A549 (cell line): ENCODE results near the gene CPLX4. TPM values are rescaled to one million over a fixed set of nuclear protein-coding genes. Genes with fewer than 3 reads are reported as not detected.
A peak's percentile ranks its signal among the peaks of the same experiment; 100 is the strongest.

Experiments
- ATAC-seq, 2 experiments: fragments of 200-7000 bp in 1 of 2; fragments of >200 bp in 1 of 2; cut with Nextera tagmentation in 1 of 2; cut with Tn5 transposase in 1 of 2; 3 replicates each; pipeline versions ENCODE4 v1.8.0 to v1.9.1; 2018 to 2020; ENCODE audit warnings: mild to moderate bottlenecking in 1 of 2, moderate library complexity in 1 of 2
- CTCF ChIA-PET: fragments of 300-600 bp; sonication (Branson Sonifier 250); formaldehyde crosslinking; extraction: SDS; loops from one replicate; lab custom pipeline; 2021; ENCODE audit warnings: antibody characterized with exemption, inconsistent platforms; lab: Yijun Ruan, JAX
- POLR2A ChIA-PET: fragments of 350-600 bp; formaldehyde crosslinking; extraction: SDS; loops from one replicate; lab custom pipeline; 2021; ENCODE audit warnings: antibody characterized with exemption, inconsistent platforms; lab: Yijun Ruan, JAX
- DNase-seq, 2 experiments: peaks; one replicate each; pipeline versions ENCODE4 v3.0.0 to v3.0.0-alpha.2; 2011 to 2016; ENCODE audit warnings: low read depth in 1 of 2, low spot score in 1 of 2
- FAIRE-seq: peaks from 2 replicates; lab custom pipeline; 2011; peaks lifted over from hg19 to GRCh38; lab: Jason Lieb, UNC
- H3K27ac ChIP-seq, 2 experiments: fragments of >200 bp; sonication (Bioruptor Twin); formaldehyde crosslinking; 3 replicates each; pipeline ENCODE4 v1.5.1; 2016 to 2017
- H3K4me1 ChIP-seq: fragments of >200 bp; sonication (Bioruptor Twin); formaldehyde crosslinking; 3 replicates; pipeline ENCODE4 v1.6.1; 2016
- H3K4me2 ChIP-seq: fragments of >200 bp; sonication (Bioruptor Twin); formaldehyde crosslinking; 3 replicates; pipeline ENCODE4 v1.6.1; 2016
- H3K4me3 ChIP-seq: fragments of >200 bp; sonication (Bioruptor Twin); formaldehyde crosslinking; 3 replicates; pipeline ENCODE4 v1.5.1; 2016
- H3K9me3 ChIP-seq: fragments of >200 bp; sonication (Bioruptor Twin); formaldehyde crosslinking; 3 replicates; pipeline ENCODE4 v1.6.1; 2016
- CHD2 ChIP-seq: fragments of 150-350 bp; IDR thresholded peaks from 2 replicates; pipeline ENCODE4 v1.6.1; 2014; ENCODE audit warnings: low read length; ENCODE audit not compliant: partially characterized antibody
- CHD4 ChIP-seq: fragments of 200-600 bp; sonication (generic); IDR thresholded peaks from 2 replicates; pipeline ENCODE4 v1.6.1; 2016; ENCODE audit warnings: antibody characterized with exemption, mild to moderate bottlenecking, borderline replicate concordance
- EHMT2 ChIP-seq: fragments of 200-600 bp; sonication (generic); IDR thresholded peaks from 2 replicates; pipeline ENCODE4 v1.6.1; 2016; ENCODE audit warnings: antibody characterized with exemption, low read depth, mild to moderate bottlenecking, moderate library complexity
- ESRRA ChIP-seq: fragments of 150-350 bp; IDR thresholded peaks from 2 replicates; pipeline ENCODE4 v1.6.1; 2014; ENCODE audit warnings: mild to moderate bottlenecking, low read length, borderline replicate concordance
- FOSL2 ChIP-seq, 2 experiments: fragments of 450-650 bp in 1 of 2; fragments of >200 bp in 1 of 2; sonication (Bioruptor Twin) in 1 of 2; formaldehyde crosslinking; IDR thresholded peaks; 2 replicates each; pipeline versions ENCODE4 v1.5.0 to v1.6.1; 2016 to 2020; ENCODE audit warnings: mild to moderate bottlenecking in 1 of 2, moderate library complexity in 1 of 2
- FOXS1 ChIP-seq: fragments of 250-450 bp; sonication (Bioruptor Pico); IDR thresholded peaks from 2 replicates; pipeline ENCODE4 v1.5.0; 2020; ENCODE audit warnings: mild to moderate bottlenecking, moderate library complexity
- HOXA7 ChIP-seq: fragments of 250-450 bp; sonication (Bioruptor Pico); IDR thresholded peaks from 2 replicates; pipeline ENCODE4 v1.5.0; 2020; ENCODE audit warnings: mild to moderate bottlenecking, moderate library complexity
- HOXB13 ChIP-seq: fragments of 250-450 bp; sonication (Bioruptor Pico); IDR thresholded peaks from 2 replicates; pipeline ENCODE4 v1.5.0; 2020; ENCODE audit warnings: low read depth, mild to moderate bottlenecking, moderate library complexity
- NFE2L2 ChIP-seq: fragments of 150-350 bp; conservative IDR thresholded peaks from 2 replicates; pipeline ENCODE4 v1.6.1; 2014; ENCODE audit warnings: low read length
- PHF8 ChIP-seq: fragments of 200-600 bp; sonication (generic); IDR thresholded peaks from 2 replicates; pipeline ENCODE4 v1.6.1; 2016; ENCODE audit warnings: low read depth, mild to moderate bottlenecking, antibody characterized with exemption, moderate library complexity, borderline replicate concordance
- TP53 ChIP-seq: fragments of 250-450 bp; sonication (Bioruptor Pico); IDR thresholded peaks from 2 replicates; pipeline ENCODE4 v1.5.0; 2021; ENCODE audit warnings: mild to moderate bottlenecking, moderate library complexity
- ZNF302 ChIP-seq: fragments of 250-450 bp; sonication (Bioruptor Pico); IDR thresholded peaks from 2 replicates; pipeline ENCODE4 v1.9.0; 2021; ENCODE audit warnings: inconsistent platforms, mild to moderate bottlenecking, moderate library complexity
- WGBS: methylation state at CpG from one replicate; pipeline ENCODE4 v1.1.6; 2017; ENCODE audit errors: missing lambda C conversion rate; 5-methylcytosine and 5-hydroxymethylcytosine counted together
- polyA plus RNA-seq, 4 experiments: library from polyadenylated mRNA; depleted of rRNA in 3 of 4; stranded (reverse); fragments of >200 nt; fragmentation: RNase III in 1 of 4; extraction: RNeasy Plus Mini Kit Qiagen cat#74134 plus additional on column Dnase treatment in 1 of 4; gene quantifications; 2 replicates in 3 of 4; 3 replicates in 1 of 4; pipeline ENCODE4 v1.2.3, GENCODE V29; 2011 to 2017
- TF ChIP-seq, protein P1 (sequence below): IDR thresholded peaks from 2 replicates; pipeline ENCODE4 v1.6.1; 2012
- TF ChIP-seq, protein P2 (sequence below): fragments of 450-650 bp; IDR thresholded peaks from 2 replicates; pipeline ENCODE4 v1.6.1; 2014; ENCODE audit warnings: antibody characterized with exemption

Gene CPLX4
- polyA plus RNA-seq, 2 of the 4 experiments (the other 2 are of a cell fraction) = not detected

DNA sequence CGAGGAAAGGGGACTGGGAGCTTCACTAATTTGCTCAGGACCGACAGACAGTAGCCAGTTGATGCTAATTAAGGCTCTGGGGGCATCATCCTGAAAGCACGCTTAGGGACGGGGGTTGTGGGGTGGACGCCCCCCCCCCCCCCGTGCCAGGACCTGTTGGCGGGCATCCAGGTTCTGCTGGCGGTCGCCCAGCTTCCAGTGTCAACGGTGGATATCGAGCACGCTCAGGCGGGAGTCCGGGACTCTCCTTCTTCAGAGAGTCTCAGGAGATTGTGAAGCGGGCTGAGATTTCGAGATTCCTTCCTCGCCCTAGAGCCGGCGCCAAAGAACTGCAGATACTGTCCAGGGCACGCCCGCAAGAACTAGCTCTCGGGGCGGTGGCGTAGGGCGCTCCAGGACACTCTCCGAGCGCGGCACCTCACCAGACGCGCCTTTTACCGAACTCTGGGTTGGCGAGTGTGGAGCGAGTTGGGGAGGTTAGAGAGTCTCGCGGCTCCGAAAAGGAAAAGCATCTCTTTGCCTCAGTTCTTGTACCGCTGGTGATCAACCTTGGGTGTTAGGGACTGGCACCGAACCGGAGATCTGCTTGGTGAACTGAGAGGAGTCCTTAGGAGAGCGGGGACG, 50.8 kb downstream of the CPLX4 start:
- Histone ChIP-seq H3K27ac (no peak overlapping the region), H3K4me2 (peak overlapping the region; percentile 51), H3K9me3 (no peaks in the 10 kb centered on the region), H3K4me1 (no peaks in the 10 kb centered on the region), H3K4me3 (no peak overlapping the region)
- ATAC-seq (peak; percentile 33 to 62; a peak in 5 of 6 replicates), DNase-seq (peak; percentile 22 to 31), FAIRE-seq (no peak)
- ChIA-PET POLR2A (no interaction called here), CTCF (interaction anchor here (0.6 to 5.4 kb wide), 5 partner anchors 14 to 273 kb away, joined by 3 to 40 read pairs (median 14); no protein-coding TSS in a partner anchor)
- WGBS = 40% methylated on average over 22 of the region's 41 CpGs
- TF ChIP-seq PHF8 (no peak), CHD2 (no peak), CHD4 (no peak), FOXS1 (CRISPR knock-in tag) (no peak), ESRRA (no peak)
- TF ChIP-seq, protein P1, sequence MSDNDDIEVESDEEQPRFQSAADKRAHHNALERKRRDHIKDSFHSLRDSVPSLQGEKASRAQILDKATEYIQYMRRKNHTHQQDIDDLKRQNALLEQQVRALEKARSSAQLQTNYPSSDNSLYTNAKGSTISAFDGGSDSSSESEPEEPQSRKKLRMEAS = no peak
- TF ChIP-seq, protein P2, sequence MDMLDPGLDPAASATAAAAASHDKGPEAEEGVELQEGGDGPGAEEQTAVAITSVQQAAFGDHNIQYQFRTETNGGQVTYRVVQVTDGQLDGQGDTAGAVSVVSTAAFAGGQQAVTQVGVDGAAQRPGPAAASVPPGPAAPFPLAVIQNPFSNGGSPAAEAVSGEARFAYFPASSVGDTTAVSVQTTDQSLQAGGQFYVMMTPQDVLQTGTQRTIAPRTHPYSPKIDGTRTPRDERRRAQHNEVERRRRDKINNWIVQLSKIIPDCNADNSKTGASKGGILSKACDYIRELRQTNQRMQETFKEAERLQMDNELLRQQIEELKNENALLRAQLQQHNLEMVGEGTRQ = no peak

DNA sequence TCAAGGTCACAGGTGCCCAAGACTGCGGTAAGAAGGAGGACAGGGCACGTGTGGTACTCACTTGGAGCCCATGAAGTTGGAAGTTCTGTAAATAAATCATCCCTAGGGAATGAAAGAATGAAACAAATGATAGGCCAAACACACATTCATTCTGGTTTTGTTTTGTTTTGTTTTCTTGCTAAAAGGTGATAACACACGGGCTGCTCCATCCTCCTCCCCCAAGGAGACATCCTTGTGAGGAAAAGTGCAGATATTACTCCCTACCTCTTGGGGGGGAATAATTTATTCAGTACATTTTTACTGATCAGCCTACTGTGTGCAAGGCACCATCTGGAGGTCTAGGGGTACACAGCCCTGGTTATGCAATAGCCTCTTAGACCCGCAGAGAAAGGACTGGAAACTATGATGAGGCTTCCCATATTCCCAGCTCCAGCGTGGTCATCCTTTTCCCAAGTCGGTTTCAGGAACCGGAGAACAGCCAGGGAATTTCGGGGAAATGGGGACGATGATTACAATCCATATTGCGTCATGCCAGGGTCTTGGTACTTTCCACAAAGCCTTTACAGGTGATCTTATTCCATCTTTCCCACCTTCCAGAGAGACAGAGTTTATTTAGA, 51.5 kb downstream of the CPLX4 start:
- H3K4me3 ChIP-seq = no peak overlapping the region
- CTCF ChIA-PET = interaction anchor here (5.4 kb wide), 1 partner anchor 18 kb away, joined by 40 read pairs; no protein-coding TSS in a partner anchor
- ATAC-seq (no peak), FAIRE-seq (no peak), DNase-seq (no peak)
- no peaks in the 10 kb centered on the region for H3K9me3 ChIP-seq
- no peak overlapping the region for H3K4me2 ChIP-seq
- POLR2A ChIA-PET = no interaction called here
- H3K27ac ChIP-seq = no peak overlapping the region
- H3K4me1 ChIP-seq = no peaks in the 10 kb centered on the region
- TF ChIP-seq TP53 (CRISPR knock-in tag) = no peak
- no peak for TF ChIP-seq HOXA7 (CRISPR knock-in tag)
- no peak for TF ChIP-seq EHMT2
- TF ChIP-seq ESRRA = no peak
- TF ChIP-seq, protein P2 = no peak
- TF ChIP-seq HOXB13 = no peak
- TF ChIP-seq ZNF302 (CRISPR knock-in tag) = no peak
- WGBS = 45% methylated on average over 10 of the region's 10 CpGs

DNA sequence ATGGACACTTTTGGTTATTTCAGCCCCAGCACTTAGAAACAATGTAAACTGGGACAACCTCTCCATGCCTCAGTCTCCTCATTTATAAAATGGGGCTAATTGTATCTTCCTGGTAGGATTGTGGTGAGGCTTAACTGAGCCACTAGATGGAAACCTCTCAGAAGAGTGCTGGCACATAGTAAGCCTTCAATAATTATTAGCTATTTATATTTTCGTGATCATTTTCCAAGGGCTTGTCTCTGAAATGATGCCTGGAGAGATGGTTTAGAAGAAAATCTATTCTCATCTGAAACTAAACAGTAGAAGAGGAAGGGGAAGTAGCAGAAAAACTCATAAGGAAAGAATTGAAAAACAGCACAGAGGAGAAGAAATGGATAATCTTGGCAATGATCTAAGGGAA, 52.0 kb downstream of the CPLX4 start:
- H3K4me3 ChIP-seq = no peak overlapping the region
- H3K27ac ChIP-seq = no peak overlapping the region
- no peak for ATAC-seq
- no peak overlapping the region for H3K4me2 ChIP-seq
- TF ChIP-seq ESRRA (no peak), NFE2L2 (no peak), CHD2 (no peak)
- TF ChIP-seq, protein P2 = no peak
- ChIA-PET POLR2A (no interaction called here), CTCF (interaction anchor here (5.4 kb wide), 1 partner anchor 17 kb away, joined by 40 read pairs; no protein-coding TSS in a partner anchor)
- no peak for FAIRE-seq
- no peak for DNase-seq
- WGBS = 0% methylated on average over 1 of the region's 1 CpG
- no peaks in the 10 kb centered on the region for H3K9me3 ChIP-seq
- no peaks in the 10 kb centered on the region for H3K4me1 ChIP-seq

DNA sequence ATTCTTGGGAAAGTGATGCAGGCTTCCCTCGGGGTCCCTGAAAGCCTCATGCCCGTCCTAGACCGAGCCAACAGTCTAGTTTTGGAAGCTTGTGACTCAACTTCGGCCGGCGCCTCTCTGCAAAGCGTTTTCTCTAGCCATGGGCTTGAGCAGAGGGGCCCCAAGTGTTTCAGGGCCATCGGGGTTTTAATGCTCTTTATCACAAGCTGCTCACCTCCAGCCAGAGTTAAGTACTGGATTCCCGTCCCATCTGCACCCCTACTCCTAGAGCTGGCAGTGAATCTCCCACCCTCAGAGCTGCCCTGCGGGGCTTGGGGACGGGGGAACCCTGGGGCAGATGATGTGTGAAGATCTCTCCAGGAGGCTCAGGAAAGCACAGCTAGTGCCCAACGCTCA, 52.5 kb downstream of the CPLX4 start:
- Histone ChIP-seq H3K4me3 (peak overlapping the region; percentile 47; the same call in 2 of the 3 replicates), H3K9me3 (no peaks in the 10 kb centered on the region), H3K27ac (no peak overlapping the region), H3K4me1 (no peaks in the 10 kb centered on the region), H3K4me2 (peak overlapping the region; percentile 76)
- TF ChIP-seq FOSL2 (IDR thresholded peaks at IDR 0.05) (no peak), FOSL2 (CRISPR knock-in tag; IDR thresholded peaks at IDR 0.05) (no peak)
- ChIA-PET CTCF (interaction anchor here (5.4 kb wide), 1 partner anchor 17 kb away, joined by 40 read pairs; no protein-coding TSS in a partner anchor), POLR2A (no interaction called here)
- ATAC-seq (no peak), FAIRE-seq (no peak), DNase-seq (no peak)
- 51% methylated on average over 11 of the region's 12 CpGs for WGBS
